GM21515 (cell line): ENCODE results near the gene IP6K1.
A peak's percentile ranks its signal among the peaks of the same experiment; 100 is the strongest.
"Not testable (repeated sequence)": the region's sequence is repeated elsewhere in the genome, so short reads cannot be mapped to it uniquely, and the experiment has no call there.

Experiments used
- ATAC-seq: cut with Tn5 transposase; IDR thresholded peaks from one replicate; pipeline ENCODE4 v1.9.1; 2021; ENCODE audit not compliant: unreplicated experiment

IP6K1 gene

DNA sequence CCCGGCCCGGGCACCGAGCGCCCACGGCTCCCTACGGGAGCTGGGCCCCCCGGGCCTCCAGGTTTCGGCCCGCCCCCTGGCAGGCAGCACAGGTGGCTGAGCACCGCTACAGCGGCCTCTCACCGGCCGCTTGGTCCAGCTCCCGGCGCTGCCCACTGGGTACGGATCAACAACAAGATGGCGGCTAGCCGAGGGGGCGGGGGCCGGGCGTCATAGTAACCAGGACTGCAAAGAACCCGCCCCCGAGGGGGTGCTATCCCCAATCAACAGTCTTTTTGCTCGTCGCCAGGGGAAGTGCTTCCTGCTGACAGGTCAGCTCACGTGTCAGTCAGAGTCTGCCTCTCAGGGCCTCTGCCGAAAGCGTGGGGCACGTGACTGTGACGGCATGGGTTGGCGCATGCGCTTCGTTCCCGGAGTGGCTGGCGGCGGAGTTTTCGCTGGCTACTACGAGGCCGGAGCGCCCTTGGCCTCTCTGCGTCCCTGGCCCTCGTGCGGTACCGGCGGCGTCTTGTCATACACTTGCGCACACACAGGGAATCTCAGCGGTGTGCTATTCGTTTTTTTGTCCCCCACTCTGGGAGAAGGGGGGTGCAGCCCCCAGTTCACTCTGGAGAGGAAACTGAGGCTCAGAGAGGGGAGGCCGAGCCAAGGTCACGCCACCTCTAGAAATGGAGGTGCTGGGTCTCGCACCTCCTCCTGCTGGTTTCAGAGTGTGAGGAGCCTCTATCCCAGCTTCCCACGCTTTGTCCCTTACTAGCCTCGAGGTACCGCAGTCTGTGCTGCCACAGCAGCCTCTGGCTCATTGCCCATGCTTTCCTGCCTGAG is at the start of gene IP6K1:
TSS of gene IP6K1 (minus strand) at position 186 of the 825 bp plus-strand sequence. CDS start 38,502 bp downstream, outside the sequence.
- peak; percentile 98 for ATAC-seq

DNA sequence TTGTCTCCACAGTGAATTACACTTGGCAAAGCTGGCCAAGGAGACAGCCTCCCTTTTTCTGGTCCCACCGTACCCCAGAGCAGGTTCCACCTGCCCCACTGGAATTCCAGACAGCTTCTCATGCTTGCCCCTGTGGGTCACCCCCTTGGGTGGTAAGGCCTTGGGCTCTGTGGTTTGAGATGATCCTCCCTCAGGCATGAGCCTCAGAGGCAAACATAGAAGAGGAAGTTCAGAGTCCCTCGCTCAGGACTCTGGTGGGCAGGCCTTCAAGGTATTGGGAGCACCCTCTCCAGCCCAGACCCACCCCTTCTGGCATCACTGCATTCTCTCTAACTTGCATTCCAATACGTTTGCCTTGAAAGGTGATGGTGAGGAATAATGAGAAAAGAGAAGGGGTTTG is 45.0 kb upstream of the IP6K1 start:
- no peak for ATAC-seq

DNA sequence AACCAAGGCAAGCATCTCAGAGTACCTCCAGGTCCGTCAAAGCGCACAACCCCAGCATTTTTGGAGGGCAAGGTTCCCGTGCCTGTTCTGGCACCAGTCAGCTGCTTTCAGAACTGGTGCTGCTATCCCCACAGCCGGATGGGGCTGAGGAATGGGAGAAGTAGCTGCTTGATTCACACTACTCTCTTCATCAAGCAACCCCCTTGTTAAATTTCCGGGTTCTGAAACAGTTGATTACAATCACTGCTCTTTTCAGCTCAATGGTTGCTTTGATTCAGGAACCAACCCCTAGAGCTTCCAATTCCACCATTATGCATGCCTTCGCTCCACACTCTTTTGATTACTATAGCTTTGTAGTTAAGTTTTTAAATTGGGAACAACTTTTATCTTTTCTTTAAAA is 39.7 kb upstream of the IP6K1 start:
- no peak for ATAC-seq

DNA sequence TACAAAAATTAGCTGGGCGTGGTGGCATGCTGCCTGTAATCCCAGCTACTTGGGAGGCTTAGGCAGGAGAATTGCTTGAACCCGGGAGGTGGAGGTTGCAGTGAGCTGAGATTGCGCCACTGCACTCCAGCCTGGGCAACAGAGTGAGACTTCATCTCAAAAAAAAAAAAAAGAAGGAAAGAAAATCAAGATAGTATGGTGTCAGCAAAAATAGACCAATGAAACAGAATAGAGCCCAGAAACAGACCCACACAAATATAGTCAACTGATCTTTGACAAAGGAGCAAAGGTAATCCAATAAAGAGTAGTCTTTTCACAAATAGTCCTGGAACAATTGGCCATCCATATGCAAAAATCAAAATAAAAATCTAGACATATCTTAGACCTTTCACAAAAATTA is 36.8 kb upstream of the IP6K1 start:
- not testable (repeated sequence) for ATAC-seq

DNA sequence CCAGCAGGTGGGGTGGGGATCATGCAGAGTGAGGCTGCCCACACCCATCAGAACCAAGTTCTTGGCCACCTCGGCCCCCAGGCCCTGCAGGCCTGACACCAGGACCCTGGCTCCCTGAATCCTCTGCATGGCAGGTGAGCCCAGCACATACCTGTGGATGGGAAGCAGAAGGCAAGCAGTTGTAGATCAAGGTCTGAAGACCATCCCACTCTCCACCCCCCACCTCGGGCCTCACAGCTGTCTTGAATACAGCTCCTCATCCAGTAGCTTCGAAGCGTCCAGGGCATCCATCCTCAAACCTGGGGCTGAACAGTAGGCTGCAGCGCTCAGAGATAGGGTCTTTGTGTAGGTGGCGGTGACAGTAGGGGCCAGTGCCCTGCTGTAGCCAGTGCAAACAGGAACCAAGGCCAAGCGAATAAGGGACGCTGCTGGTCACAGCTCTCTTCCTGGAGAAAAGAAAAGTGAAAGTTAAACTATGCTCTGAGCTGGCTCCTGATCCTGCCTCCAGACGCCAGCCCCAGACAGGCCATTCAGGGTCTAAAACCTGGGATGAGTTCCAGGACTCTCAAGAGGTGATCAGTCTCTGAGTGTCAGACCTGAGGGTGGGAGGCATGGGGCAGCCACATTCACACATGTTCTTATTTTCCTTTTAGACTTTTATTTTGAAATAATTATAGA is 27.3 kb upstream of the IP6K1 start, which contains the start of gene UBA7:
TSS of gene UBA7 (minus strand) at position 457 of the 678 bp plus-strand sequence. CDS start at position 291, 166 bp downstream.
- no peak for ATAC-seq

DNA sequence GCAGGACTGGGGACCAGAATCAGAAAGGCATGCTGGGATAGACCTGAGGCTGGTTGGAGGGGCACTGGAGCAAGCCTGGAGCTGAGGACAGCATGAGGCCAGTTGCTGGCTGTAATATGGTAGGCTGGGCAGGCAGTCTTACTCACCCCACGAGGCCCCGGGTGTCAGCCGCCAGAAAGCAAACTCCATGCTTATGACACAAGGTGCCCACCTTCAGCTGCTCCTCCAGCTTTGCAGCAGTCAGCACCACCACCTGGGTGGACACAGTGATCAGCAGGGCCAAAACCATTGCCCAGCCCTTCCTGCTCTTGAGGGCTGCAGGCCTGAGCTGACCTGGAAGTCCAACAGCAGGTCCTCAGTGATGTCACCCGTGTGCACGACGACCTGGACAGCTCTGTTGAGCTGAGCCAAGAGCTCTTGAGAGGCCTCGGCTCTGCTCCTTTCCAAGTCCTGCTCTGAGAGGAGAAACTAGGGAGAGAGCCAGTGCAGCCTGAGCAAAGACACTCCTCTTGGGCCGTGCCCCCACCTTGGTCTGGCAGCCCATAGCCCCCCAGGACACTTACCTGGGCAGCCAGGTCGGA is 26.7 kb upstream of the IP6K1 start:
- no peak for ATAC-seq

DNA sequence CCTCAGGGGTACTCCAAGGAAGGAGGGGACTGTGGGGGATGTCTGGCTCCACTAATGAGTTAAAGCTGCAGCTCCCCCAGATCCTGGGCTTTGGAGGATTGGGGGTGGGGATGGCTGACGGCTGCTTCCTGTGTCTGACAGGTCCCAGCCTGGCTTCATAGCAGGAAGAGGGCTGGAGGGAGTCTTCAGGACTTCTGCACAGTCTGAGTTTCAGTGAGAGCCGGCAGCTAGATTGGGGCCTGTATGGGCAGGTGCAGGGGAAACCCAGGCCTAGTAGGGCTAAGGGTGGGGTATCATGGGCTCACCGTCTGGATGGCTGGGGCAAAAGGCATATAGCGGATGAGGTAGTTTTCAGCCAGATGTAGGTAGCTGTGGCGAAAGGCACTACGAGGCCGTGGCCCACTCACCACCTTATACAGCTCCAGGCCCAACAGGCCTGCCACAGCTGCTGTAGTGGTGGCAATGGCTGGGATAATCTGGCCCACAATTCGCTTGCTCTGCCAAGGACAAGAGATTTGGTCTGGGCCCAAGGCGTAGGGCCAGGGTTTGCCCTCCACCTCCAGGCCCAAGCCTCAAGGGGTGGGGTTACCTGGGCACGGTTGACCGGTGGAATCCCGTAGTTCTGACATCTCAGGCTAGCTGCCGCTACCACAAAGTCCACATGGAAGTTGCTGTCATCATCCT is 21.2 kb upstream of the IP6K1 start:
- no peak for ATAC-seq

DNA sequence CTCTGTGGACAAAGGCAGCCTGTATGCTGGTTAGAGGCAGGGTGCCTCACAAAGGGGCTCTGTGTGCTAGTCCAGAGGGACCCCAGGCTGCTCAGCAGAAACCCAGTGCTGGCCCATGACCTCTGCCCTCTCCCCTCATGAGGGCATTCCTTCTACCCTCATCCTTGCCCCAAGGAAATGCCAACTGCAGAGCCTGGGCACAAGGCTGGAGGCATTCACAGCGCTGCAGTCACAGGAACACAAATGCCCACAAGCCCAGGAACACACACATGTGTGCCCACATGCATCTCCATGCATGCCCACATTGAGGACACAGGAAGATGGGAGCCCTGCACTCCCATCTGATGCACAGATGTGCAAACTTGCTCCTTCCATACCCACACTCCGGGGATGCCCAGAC is 20.5 kb upstream of the IP6K1 start:
- no peak for ATAC-seq

DNA sequence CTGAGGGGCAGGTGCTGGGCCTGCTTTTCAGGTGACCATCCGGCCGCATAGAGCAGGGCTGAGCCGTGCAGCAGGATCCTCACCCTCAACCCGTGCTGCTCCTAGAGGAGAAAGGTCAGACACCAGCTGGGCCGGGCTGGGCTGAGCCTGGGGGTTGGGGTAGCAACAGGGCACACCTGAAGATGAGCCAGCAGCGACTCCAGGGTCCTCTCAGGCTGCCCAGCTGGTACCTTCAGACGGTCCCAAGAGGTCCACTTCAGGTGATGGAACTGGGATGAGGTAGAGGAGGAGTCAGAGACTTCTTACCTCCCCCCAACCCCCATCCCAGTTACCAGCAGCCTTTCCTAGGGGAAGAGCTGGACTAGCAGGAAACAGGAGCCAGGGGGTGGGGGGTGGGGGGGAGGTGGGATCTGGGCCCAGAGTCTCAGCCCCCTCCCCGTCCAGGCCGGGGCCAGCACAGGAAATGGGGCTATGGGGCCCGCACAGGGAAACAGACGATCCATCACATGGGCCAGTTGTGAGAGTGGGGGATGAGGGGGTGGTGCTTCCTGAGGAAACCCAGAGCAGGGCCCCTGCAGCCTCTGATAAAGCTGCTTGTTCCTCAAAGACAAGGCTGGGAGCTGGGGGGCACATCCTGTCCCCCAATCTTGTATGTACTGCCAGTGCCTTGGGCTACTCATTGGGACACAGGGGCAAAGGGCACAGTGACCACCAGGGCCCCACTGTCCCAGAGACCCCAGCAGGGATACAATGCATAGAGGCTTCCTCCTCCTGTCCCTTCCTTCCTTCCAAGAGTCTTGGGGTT is 19.8 kb upstream of the IP6K1 start:
- no peak for ATAC-seq

DNA sequence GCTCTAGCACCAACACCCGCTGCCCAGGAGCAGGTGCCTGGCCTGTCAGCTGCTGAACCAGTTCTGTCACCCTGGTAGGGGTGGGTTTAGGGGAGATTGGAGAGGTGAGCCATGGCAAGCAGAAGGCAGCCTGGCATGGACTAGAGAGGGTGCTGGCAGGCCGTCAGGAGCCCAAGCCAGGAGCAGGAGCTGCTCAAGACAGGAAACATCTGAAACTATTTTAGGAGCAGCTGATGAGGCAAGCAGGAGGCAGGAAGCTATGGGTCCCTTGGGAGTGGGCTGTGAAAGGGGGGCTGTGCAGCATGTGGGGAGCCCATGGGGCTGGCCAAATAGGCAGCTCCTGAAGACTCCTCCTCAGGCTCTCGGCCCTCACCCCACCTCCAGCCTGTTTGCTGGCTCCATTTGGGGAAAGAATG is 19.0 kb upstream of the IP6K1 start:
- ATAC-seq = no peak

DNA sequence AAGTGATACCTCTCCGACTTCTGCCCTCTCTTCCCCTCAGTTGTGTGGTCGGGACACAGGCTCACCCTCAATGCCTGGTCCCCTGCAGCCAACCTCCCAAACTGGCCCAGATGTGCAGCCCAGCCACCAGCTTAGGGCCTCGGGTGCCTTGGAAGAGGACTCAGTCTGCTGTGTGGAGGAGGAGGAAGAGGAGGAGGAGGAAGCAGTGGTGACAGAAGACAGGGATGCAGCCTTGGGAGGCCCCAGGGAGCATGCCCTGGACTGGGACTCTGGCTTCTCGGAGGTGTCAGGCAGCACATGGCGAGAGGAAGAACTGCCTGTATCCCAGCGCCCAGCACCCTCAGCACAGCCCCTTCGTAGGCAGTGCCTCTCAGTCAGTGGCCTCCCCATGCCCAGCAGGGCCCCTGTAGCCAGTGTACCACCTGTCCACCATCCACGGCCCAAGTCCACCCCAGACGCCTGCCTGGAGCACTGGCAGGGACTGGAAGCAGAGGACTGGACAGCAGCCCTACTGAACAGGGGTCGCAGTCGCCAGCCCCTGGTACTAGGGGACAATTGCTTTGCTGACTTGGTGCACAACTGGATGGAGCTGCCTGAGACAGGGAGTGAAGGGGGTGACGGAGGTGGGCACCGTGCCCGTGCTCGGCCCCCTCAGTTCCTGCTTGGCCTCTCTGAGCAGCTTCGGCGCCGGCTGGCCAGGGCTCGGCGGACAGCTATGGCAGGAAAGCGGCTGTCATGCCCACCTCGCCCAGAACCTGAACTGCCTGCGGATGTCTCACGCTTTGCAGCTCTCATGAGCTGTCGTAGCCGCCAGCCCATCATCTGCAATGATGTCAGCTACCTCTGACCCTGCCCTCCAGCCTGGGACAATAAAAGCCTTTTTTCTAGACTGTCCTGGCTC is 18.0 kb upstream of the IP6K1 start:
- no peak for ATAC-seq

DNA sequence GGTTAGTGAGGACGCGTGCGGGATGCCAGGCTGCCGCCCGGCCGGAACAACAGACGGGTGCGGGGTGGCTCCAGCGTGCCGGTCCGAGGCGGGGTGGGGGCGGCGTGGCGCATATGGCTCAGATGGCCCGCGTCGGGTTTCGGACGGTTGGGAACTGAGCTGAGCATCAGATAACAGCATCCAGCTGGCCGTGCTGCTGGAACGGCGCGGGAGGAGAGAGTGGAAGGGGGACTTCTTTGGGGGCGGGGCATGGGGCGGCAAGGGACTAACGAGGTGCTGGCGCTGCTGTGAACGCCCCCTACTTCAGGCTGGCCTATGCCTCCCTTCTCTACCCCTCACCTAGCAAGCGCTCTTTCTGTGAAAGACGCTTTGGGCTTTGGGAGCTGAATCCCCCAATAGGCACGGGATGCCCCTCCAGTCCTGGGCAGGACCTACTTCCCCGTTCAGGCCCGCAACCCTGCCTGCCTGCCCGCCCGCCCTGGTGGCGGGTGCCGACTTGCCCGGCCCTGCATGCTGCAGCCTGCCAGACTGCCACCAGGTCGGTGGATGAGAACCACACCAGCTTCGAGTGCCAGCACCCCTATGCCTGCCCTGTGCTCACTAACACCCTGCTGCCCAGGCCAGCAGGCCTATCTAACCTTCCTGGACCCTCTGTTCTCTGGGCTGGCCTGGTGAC is 17.3 kb upstream of the IP6K1 start:
- ATAC-seq = no peak

DNA sequence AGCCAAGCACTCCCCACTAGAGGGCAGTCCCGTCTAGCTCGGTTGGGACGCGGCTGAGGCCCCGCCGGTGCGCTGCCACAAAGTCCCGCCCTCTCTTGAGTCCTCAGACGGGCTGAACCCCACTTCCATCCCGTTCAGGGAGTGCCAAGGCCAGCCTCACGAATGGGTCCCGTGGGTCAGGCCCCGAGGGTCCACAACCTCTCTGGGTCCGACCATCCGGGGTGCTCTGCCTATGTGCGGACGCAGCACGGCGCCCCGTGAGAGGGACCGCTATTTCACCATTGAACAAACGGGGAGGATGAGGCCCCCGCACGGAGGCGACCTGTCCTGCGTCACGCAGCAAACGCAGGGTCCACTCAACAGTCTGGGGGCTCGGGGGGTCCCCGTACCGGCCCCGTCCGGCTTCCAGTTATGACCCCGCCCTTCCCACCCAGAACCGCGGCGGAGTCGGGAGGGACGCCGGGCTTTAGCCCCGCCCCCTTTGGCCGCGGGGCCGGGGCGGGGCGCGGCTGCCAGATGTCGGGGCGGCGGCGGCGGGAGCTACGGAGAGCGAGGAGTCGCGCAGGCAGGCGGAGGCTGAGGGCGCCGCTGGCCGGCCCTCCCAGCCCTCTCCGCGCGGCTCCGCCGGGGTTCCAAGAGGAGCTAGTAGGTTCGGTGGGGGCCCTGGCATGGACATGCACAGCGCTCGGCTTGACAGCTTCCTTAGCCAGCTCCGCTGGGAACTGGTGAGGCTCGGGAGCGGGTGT is 16.6 kb upstream of the IP6K1 start, which contains the start of gene INKA1:
TSS of gene INKA1 (plus strand) at position 543 of the 746 bp plus-strand sequence. CDS start at position 675, 132 bp downstream.
- peak; percentile 61 for ATAC-seq

DNA sequence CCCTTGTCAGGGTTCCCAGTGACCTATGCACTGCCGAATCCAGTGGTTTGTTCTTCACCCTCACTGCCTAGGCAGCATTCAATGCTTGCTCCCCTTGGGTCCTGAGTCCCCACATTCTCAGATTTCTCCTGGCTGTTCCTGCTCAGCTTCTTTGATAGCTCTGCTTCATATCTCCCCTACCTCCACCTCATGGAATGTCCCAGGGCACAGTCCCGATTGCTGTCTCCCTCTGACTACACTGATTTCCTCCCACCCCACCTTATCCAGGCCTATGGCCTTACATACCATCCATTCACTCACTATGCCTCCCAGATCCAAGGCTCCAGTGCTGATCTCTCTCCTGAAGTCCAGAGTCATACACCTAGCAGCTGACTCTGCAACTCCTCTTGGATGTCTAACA is 14.8 kb upstream of the IP6K1 start:
- ATAC-seq = no peak

DNA sequence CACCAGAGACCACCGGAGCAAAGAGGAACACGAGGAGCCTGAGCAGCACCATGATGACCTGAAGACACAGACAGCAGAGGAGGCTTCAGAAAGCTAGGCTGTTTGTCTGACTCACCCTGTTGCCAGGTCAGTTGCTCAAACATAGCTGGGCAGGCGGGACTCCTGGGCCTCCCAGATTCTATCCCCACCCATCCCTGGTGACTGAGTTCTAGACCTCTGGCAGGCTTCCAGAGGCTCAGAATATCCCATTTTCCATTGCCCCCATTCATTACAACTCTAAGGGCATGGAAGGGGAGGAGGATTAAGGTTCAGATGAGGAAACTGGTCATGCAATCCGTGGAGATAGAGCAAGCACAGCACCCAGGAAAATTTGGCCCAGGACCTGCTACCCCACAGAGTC is 13.4 kb upstream of the IP6K1 start, which contains the start of gene CDHR4:
TSS of gene CDHR4 (minus strand) at position 113 of the 400 bp plus-strand sequence. CDS start at position 52, 61 bp downstream.
- no peak for ATAC-seq

DNA sequence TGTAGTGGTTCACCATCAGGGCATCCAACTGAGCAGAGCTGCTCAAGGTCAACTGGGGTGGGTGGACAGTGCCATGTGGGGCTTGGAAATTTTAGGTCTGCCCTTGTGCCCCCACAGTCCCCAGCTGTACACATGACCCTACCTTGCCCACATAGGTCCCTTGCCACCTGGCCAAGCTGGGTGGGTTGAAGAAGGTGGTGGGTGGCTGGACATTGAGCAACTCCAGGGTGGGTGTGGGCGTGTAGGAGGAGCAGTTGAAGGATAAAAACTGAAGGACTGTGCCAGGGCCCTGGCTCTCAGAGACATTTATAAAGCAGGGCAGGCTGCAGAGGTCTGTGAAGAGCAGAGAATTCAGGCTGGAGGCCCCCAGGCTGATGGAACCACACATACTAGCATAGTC is 12.8 kb upstream of the IP6K1 start:
- no peak for ATAC-seq

DNA sequence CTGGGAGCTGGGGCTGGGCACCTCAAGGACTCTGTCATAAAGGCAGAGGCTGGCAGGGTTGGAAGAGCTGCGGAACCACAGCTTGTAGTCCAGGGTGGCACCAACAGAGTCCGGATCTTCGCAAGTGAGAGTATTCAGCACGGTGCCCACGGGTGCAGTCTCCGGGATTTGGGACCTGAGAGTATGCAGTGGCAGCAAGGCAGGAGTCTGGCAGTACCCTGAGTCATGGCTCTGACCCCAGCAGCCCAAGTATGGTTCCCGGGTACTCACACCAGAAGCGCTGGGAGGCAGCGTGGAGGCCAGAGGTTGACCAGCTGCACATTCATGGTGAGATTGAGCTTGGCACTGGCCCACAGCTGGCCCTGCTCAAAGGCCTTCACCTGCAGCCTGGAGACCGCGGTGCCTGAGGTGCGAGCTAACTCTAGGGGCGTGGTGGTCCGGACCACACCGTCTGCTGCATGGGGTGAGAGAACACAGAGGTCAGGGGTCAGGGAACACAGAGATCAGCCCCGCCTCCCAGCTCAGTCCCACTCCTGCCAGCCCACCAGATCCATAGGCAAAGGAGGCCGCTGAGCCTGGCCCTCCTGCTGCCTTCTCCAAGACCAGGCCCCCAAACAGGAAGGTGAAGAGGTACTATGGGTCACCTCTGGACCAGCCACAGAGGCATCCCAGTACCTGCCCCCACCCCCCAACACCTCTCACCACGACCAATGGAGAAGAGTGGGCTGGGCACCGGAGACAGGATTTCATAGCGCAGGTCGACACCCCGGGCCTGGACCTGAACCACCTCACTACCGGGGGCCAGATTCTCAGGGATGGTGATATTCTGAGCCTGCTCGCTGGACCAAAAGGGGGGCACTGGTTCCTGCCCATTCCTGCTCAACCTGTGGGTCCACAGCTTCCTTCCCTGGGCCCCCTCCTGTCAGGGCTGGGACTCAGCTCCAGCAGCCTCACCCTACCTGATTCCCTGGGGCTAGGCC is 8.9 kb upstream of the IP6K1 start:
- ATAC-seq = no peak
